NCI-H446 (cell line): ENCODE data around the gene LDLRAP1.

Experiments used
- DNase-seq, 2 experiments: peaks; one replicate each; lab custom pipeline; 2025; lab: John Stamatoyannopoulos, UW

Gene LDLRAP1

GRCh38 chr1:25524568-25525360, 18.6 kb upstream of the LDLRAP1 start:
- DNase-seq: no peak

DNA sequence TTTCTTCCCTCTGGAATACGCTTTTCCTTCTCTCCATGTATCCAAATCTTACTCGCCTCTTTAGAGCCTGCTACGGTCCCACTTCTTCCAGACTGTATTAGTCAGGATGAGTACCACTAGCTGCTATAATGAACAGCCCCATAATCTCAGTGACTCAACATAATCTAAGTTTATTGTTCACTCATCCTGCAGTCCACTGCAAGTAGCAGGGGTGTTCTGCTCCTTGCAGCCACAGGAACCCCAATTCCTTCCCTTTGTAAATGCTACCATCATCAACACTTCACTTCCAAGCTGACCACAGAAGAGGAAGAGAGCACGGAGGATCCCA, 18.1 kb upstream of the LDLRAP1 start:
- DNase-seq: no peak

DNA sequence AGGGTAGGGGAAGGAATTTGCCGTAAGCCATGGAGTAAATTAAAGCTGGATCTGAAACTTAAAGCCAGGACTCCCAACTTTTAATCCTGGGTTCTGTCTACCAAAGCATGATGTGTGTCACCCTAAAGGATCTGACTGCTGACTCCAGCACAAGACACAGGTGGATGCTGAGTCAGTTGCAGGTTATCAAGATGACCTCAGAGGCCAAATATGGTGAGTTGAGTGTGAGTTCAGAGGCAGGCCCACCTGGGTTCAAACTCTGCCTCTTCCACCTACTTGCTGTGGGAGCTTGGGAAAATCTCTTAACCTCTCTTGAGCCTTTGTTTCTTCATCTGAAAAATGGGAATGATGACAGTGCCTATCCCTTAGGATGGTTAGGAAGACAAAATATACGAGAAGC, 16.7 kb upstream of the LDLRAP1 start:
- DNase-seq: no peak

DNA sequence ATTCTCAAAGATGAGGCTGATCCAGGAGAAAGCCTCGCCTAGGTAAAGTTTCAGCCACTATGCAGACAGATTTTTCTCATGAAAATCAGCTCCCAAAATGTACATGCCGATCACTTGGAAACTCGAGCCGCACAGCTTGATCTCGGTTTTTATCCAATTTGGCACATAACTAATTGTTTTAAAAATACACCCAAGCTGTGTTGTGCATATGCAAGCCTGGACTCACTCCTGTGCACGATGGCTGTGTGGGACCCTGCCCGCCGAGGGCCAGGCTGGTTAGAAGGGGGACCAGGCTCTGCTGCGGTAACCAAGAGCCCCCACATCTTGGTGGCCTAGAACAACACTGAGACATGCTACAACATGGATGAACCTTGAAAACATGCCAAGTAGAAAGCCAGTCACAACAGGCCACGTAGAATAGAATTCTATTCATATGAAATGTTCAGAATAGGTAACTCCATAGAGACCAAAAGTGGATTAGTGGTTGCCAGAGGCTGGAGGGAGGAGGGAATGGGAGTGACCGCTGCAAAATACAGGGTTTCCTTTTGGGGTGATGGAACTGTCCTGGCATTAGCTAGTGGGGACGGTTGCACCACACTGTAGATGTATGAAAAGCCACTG, 16.1 kb upstream of the LDLRAP1 start:
- peak in 1 of 2 experiments; percentile 64 for DNase-seq

DNA sequence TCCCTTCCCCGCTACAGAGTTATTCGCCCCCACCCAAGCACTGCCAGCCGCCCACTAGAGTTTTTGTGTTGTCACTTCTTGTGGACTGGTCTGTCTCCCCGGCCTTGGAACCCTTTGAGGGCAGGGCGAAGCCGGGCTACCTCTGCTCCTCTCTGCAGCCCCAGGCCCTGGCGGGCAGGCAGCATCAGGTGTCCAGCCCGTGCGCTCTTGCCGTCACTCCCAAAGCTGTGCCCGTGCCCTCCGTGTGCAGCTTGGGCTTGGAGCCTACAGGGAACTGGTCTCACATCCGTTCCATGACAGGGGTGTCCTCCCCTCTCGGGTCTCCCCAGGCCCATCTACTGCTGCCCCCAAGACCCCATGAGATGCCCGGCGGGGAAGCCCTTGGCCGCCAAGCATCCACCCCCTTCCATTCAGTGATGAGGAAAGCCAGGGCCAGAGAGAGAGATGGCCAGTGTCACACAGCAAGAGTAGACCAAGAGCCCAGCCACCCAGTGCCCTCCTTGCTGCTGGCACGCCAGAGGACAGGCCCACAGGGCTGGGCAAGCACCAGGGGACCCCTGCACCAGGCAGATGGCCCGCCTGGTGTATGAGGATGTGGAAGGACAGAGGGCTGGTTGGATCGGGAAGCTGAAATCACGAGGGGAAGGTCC, 15.3 kb upstream of the LDLRAP1 start:
- no peak for DNase-seq

DNA sequence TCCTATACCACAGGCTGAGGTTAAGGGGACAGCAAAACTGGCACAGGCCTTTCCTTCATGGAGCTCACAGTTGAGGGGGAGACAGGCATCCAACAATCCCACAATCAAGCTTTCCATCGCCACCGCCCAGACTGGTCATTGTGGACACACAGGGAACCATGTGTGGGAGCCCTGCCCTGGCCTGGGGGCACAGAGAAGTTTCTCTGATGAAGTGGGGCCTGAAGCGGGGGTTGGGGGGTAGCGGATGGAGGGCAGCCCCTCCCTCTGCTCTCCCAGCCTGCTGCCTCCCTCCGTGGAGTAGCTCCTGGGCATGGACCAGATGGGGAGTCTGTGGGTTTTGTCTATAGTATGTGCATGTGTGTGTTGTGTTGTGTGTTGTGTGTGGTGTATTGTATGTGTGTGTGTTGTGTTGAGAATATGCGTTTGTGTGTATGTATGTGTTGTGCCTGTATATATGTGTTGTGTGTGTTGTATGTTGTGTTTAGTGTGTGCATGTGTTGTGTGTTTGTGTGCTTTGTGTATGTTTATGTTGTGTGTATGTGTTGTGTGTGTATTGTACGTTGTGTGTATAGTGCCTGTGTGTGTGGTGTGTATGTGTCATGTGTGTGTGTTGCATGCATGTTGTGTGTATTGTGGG, 14.4 kb upstream of the LDLRAP1 start:
- no peak for DNase-seq

- no peak for DNase-seq
Observed at GRCh38 chr1:25529518-25530185, 13.8 kb upstream of the LDLRAP1 start.

DNA sequence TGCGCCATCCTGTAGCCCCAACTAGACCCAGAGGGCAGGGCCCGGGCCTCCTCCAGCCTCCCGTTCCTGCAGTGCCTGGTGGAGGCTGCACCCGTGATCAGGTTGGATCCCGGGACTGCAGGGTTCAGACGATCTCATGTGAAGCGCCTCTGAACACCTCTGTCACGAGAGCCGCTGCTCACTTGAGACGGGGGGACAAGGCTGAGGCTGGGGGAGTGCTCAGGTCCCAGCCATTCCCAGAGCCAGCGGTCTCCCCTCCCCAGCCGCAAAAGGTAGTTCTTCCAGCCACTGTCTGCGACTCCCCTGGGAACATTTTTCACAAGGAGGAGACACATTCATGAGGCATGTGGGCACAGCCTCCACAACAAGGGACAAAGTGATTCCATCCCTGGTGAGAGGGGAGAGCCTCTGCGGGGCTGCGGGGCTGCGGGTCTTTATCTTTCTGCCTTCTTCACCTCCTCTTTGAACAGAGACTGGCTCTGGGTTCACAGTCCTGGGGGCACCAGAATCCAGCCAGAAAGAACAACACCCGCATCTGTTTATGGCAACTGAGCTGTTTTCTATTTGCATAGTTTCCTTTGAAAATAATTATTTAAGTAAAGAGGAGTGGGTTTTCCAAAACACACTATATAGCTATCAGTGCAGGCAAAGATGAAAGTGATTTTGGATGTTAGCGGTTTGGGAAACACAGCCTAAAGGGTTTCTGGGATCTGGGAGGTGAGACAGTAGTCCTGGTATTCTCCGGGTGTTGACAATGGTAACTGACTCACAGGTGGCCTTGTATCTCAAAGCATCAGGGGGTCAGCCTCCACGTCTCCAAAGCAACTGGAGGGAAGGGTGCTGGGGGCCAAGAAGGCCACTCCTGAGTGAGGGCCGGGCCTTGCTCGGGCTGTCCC, 13.0 kb upstream of the LDLRAP1 start:
- DNase-seq: no peak

DNA sequence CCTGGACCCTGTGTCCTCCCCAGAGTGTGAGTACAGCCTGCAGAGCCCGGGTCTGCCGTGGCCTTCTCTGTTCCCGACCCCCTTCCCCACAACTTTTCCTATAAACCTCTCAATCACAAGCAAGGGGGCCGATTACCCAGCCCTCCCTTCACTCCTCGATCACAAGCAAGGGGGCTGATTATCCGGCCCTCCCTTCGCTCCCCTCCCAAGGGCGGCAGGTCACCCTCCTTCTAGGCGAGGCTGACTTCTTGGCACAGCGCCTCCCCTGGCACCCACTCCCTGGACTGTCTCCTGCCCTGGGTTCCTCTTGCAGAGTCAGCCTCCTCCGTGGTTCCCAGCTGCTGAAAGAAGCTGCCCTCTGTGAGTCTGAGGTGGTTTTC, 12.3 kb upstream of the LDLRAP1 start:
- no peak for DNase-seq

GRCh38 chr1:25532970-25533369, 10.4 kb upstream of the LDLRAP1 start:
- DNase-seq: no peak

DNA sequence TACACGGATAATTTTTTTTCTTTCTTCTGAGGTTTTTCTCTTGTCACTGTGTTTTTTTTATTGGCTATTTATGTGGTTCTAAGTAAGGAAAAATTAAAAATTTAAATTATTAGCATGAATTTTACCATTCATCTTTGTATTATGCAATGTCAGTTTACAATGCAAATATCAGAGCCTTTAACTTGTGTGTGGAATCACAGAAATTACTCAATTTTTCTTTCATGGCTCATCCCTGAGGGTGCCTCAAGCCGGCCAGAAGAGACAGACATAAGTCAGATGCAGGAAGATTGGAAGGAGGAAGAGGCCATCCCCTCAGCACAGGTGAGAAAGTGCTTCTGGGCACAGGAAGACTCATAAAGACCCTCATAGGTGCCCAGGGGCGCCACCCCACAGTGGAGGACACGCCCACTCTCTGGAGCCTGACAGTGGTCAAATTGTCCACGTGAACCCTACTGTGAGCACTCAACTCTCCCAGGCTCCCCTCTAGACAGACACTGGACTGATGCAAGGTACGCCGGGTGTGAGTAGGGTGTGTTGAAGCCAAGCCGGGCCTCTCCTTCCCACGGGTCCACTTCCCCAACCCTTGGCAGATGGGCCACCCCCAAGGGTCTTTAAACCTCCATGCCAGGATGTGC, 9.5 kb upstream of the LDLRAP1 start:
- DNase-seq: no peak

DNA sequence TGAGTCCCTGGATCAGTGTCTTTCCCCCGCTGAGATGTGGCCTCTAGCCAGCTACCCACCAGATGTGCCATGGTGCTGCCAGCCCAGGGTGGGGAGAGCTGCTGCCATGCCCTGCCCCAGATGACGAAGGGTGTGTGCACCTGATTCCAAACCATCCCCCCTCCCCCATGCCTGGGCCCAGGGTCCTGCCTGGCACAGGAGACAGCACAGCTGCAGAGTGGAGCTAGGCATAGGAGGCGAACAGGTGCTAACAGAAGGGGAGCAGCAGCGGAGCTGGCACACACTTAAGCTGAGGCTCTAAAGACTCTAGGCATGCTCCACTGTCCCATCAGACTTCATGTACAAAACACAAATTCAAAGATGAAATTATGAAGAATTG, 9.0 kb upstream of the LDLRAP1 start:
- peak; percentile 94 to 97 for DNase-seq

- DNase-seq: no peak
Observed at GRCh38 chr1:25536124-25536523, 7.3 kb upstream of the LDLRAP1 start.

DNA sequence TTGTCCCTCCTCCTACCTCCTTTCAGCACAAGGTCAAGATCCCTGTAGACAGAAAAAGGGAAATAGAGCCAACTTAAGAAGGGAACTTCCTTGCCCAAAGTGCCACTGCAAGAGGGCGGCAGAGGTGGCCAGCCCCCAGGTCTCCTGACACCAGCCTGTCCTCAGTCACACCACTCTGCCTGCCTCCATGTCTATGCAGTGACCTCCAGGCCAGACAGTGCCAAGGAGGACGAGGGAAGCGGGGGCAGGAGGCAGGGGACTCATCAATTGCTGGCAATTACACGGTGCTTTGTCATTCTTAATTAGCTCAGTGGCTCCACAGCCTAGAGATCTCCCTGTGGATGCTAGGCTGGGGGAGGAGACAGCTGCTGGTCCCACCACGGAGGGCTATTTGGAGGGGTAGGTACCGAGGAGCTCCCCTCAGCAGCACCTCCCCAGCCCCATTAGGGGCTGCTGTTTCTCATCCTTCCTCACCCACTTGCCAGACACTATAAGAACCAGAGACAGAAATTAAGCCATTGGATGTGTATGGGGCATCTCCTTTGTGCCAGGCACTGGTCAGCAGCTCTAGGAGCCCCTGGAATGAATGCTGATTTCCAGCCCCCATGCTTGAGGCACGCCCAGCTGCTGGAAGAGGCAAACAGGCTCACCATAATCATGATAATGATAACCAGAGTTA, 6.1 kb upstream of the LDLRAP1 start:
- no peak for DNase-seq

DNA sequence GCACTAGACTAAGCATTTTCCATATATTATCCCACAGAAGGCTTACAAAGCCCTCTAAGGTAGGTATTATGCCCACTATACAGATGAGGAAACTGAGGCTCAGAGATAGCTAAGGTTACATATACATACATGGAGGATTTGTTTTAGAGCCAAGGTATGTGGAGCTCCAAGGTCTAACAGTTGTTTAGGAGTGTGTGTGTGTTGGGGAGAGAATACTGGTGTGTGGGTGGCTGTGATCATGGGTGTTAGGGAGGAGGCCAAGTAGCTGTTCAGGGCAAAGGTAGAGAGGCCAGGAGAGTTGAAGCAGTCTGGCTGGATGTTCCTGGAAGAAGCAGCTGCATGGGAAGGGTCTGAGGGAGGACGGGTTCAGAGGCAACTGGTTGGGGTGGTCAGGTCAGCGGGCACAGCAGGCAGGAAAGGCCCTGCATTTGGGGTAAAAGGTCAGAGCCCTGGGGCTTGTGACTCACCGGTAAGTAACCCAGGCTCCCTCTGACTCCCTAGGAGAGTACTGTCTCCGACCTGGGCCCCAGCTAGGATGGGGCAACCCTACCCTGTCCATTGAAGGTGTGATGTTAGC, 5.1 kb upstream of the LDLRAP1 start:
- no peak for DNase-seq

GRCh38 chr1:25540750-25541342, 2.6 kb upstream of the LDLRAP1 start:
- DNase-seq: peak in 1 of 2 experiments; percentile 20

DNA sequence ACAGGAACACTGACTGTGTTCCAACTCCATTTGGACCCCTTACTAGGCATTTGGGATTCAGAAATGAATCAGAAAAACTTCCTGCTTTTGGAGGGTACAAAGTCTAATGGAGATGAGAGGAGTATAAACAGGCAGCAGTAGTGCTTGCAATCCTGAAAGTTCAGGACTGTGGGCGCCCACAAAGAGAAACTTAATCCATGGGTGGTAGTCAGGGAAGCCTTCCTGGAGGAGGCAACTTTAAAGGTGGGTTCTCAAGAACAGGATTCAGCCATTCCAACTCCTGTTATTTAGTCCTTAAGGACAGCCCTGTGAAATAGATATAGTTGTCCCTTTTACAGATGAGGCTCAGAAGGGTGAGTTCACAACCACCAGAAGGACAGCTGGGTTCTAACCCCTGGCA, 2.0 kb upstream of the LDLRAP1 start:
- DNase-seq: no peak

DNA sequence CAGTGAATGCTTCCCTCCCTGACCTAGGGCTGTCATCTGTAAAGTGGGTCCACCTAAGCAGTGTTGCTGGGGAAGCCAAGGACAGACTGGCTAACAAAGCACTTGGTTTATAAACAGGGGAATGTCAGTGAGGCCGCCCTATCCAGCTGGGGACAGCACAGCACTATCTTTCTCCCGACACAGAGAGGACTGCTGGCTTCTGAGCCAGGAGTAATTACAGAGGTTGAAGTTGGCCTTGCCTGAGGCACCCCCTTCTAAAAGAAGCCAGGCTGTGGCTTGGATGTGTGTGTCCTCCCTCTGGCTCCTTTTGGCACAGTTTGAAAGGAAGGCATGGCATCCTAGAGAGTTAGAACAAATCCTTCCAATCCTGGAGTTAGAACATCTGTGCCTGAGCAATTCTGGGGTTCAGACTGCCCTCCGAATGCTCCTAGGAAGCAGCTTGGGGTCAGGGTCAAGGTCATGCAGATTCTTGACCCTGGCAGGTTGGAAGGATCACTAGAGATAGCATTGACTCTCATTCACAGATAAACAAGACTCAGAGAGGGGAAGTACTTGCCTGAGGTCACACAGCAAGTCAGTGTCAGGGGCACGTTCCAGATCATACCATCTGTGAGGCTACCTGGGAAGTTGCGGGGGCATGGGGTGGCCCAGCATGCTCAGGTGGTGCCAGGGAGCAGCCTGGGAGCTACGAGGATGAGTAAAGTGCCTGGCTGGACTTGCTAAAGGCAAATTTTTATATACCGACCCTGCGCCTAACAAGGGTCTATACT, 1.3 kb upstream of the LDLRAP1 start:
- peak in 1 of 2 experiments; percentile 27 for DNase-seq

- DNase-seq: no peak
Observed at GRCh38 chr1:25543005-25543424, 391 bp upstream of the LDLRAP1 start.
